HepG2 (cell line): ENCODE measurements around the gene ZCWPW2.

Experiments used
- ZBTB42 ChIP-seq: sonication (generic); formaldehyde crosslinking; IDR thresholded peaks from 2 replicates; pipeline ENCODE4 v1.5.0; 2020; ENCODE audit warnings: mild to moderate bottlenecking, missing genetic modification reagents
- ZNF24 ChIP-seq: fragments of 450-650 bp; IDR thresholded peaks from 2 replicates; pipeline ENCODE4 v1.6.1; 2017; ENCODE audit warnings: antibody characterized with exemption, mild to moderate bottlenecking
- ZNF446 ChIP-seq: sonication (generic); formaldehyde crosslinking; IDR thresholded peaks from 2 replicates; pipeline ENCODE4 v1.5.0; 2020; ENCODE audit warnings: mild to moderate bottlenecking, missing genetic modification reagents
- ZNF549 ChIP-seq: sonication (generic); formaldehyde crosslinking; IDR thresholded peaks from 2 replicates; pipeline ENCODE4 v1.5.0; 2020; ENCODE audit warnings: missing genetic modification reagents

DNA sequence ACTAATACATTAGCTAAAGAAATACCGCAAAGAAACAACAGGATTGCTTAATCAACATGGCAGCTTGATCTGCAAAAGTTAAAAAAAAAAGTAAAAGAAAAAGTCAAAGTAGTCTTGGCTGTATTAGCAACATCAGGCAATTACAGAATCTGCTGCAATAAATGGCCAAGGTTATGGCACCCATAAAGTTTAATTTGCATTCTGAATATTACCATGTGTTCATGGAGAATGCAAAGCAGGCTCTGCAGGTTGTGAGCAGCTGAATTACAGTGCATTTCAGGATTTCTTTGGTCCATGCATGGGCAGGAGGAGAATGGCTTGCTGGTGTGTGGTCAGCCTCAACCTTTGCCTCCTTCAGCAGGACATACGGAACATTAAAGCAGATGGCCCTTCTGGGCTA is 199.2 kb downstream of the ZCWPW2 start:
- no peak for TF ChIP-seq ZNF549
- TF ChIP-seq ZNF24 = no peak
- TF ChIP-seq ZBTB42 (CRISPR knock-in tag) = no peak
- no peak for TF ChIP-seq ZNF446
